ENCODE results near the gene SULF2.

DNA sequence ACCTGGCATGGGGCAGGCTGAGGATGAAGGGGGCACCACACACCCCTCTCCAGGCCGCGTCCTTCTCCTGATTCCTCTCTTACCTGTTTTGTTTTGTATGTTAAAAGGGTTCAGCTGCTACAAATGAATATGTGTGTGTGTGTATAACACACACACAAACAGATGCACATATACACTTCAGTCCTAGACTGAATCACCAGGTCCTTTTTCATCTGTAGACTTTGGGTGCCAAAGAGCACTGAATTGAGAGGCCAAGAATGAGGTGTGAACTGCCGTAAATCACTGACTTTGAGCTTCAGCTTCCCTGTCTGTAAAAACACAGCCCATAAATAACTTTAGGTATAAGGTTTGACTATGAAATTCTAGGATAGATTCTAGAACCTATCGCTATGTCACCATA, 40.5 kb downstream of the SULF2 start:
- TF ChIP-seq, protein P1, sequence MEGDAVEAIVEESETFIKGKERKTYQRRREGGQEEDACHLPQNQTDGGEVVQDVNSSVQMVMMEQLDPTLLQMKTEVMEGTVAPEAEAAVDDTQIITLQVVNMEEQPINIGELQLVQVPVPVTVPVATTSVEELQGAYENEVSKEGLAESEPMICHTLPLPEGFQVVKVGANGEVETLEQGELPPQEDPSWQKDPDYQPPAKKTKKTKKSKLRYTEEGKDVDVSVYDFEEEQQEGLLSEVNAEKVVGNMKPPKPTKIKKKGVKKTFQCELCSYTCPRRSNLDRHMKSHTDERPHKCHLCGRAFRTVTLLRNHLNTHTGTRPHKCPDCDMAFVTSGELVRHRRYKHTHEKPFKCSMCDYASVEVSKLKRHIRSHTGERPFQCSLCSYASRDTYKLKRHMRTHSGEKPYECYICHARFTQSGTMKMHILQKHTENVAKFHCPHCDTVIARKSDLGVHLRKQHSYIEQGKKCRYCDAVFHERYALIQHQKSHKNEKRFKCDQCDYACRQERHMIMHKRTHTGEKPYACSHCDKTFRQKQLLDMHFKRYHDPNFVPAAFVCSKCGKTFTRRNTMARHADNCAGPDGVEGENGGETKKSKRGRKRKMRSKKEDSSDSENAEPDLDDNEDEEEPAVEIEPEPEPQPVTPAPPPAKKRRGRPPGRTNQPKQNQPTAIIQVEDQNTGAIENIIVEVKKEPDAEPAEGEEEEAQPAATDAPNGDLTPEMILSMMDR (IDR thresholded peaks at IDR 0.05) = no peak
- TF ChIP-seq POLR2AphosphoS5 (IDR thresholded peaks at IDR 0.05) = no peak
